ENCODE measurements around the gene NOTUM.
"Not testable (repeated sequence)": the region's sequence is repeated elsewhere in the genome, so short reads cannot be mapped to it uniquely, and the experiment has no call there.

Gene NOTUM

GRCh38 chr17:81957691-81958432 is 3.1 kb downstream of the NOTUM start:
- no peak overlapping the region for H3K27ac ChIP-seq
- TF ChIP-seq, protein P1, sequence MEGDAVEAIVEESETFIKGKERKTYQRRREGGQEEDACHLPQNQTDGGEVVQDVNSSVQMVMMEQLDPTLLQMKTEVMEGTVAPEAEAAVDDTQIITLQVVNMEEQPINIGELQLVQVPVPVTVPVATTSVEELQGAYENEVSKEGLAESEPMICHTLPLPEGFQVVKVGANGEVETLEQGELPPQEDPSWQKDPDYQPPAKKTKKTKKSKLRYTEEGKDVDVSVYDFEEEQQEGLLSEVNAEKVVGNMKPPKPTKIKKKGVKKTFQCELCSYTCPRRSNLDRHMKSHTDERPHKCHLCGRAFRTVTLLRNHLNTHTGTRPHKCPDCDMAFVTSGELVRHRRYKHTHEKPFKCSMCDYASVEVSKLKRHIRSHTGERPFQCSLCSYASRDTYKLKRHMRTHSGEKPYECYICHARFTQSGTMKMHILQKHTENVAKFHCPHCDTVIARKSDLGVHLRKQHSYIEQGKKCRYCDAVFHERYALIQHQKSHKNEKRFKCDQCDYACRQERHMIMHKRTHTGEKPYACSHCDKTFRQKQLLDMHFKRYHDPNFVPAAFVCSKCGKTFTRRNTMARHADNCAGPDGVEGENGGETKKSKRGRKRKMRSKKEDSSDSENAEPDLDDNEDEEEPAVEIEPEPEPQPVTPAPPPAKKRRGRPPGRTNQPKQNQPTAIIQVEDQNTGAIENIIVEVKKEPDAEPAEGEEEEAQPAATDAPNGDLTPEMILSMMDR (IDR thresholded peaks at IDR 0.05): no peak
- no peak for TF ChIP-seq ZFX (IDR thresholded peaks at IDR 0.05; ENCODE audit: borderline replicate concordance)

- H3K27ac ChIP-seq: no peak overlapping the region
- no peak for TF ChIP-seq ZFX (IDR thresholded peaks at IDR 0.05; ENCODE audit: borderline replicate concordance)
- TF ChIP-seq, protein P1 (IDR thresholded peaks at IDR 0.05): no peak
These were observed 4.1 kb downstream of the NOTUM start for GRCh38 chr17:81956607-81957589.

GRCh38 chr17:81955756-81956544 is 5.0 kb downstream of the NOTUM start:
- no peak for TF ChIP-seq ZFX (IDR thresholded peaks at IDR 0.05; ENCODE audit: borderline replicate concordance)
- TF ChIP-seq, protein P1 (IDR thresholded peaks at IDR 0.05): no peak
- H3K27ac ChIP-seq: no peak overlapping the region

DNA sequence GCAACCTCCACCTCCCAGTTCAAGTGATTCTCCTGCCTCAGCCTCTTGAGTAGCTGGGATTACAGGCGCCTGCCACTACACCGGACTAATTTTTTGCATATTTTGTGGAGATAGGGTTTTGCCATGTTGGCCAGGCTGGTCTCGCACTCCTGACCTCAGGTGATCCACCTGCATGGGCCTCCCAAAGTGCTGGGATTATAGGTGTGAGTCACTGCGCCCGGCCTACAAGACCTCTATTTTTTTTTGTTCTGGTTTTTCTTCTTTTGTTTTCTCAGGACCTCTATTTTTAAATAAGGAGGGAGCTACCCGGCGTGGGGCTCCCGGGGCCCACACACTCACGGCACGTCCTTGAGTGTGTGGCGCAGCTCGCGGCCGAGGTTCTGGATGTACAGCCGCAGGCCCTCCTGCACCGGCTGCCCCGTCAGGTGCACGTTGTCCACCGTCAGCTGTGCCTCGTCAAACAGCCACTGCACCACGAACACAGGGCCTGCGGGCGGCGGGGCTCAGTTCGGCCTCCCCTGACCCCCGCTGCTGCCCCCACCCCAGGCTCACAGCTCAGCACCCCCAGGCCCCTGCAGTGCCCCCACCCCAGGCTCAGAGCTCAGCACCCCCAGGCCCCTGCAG is 5.8 kb downstream of the NOTUM start:
- TF ChIP-seq, protein P1 (IDR thresholded peaks at IDR 0.05): no peak
- TF ChIP-seq ZFX (IDR thresholded peaks at IDR 0.05; ENCODE audit: borderline replicate concordance): no peak
- no peak overlapping the region for H3K27ac ChIP-seq

DNA sequence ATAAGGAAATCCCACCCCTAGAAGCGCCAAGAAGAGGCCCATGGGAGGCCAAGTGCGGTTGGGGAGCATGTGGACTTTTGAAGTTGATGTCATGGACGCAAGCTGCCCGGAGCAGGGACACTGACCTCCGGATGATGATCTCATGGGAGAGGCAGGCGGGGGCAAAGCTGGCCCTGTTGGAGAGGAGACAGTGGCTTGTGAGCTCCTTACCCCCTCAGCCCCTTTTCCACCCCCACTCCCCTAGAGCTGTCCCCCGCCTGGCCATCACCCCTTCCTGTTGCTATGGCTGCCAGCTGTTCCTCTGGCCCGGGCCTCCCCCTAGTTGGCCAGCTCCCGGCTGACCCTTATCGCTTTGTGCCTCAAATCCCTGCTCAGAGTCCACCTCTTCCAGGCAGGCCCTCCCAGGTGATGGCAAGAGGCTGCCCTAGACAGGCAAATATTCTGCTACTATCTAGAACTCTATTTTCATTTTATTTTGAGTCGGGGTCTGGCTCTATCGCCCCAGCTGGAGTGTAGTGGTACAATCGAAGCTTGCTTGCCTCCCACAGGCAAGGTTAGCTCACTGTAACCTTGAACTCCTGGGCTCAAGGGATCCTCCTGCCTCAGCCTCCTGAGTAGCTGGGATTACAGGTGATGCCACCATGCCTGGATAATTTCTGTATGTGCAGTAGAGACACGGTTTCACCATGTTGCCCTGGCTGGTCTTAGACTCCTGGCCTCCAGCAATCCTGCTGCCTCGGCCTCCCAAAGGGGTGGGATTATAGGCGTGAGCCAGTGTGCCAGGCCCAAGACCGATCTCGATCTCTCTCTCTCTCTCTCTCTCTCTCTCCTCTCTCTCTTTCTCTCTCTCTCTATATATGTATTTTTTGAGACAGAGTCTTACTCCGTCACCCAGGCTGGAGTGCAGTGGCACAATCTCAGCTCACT is 6.6 kb downstream of the NOTUM start:
- no peak overlapping the region for H3K27ac ChIP-seq
- TF ChIP-seq, protein P1 (IDR thresholded peaks at IDR 0.05): no peak
- no peak for TF ChIP-seq ZFX (IDR thresholded peaks at IDR 0.05; ENCODE audit: borderline replicate concordance)

GRCh38 chr17:81953443-81953842 is 7.5 kb downstream of the NOTUM start:
- not testable (repeated sequence) for H3K27ac ChIP-seq

Measured in 22Rv1 (cell line).